IMR-90 (cell line): ENCODE measurements around the gene TFDP2.

Experiments used
- BHLHE40 ChIP-seq: fragments of 150-350 bp; IDR thresholded peaks from 2 replicates; pipeline ENCODE4 v1.6.1; 2016; ENCODE audit warnings: mild to moderate bottlenecking, low read depth, low read length
- CTCF ChIP-seq: conservative IDR thresholded peaks from 2 replicates; pipeline ENCODE4 v1.5.1; 2012; ENCODE audit warnings: mild to moderate bottlenecking, low read depth, low read length, improper control_type of control experiment
- ELK1 ChIP-seq: fragments of 150-350 bp; IDR thresholded peaks from 2 replicates; pipeline ENCODE4 v1.6.1; 2016; ENCODE audit warnings: low read depth, mild to moderate bottlenecking, low read length, moderate library complexity, borderline replicate concordance
- MXI1 ChIP-seq: IDR thresholded peaks from 2 replicates; pipeline ENCODE4 v1.6.1; 2012; ENCODE audit warnings: low read depth, mild to moderate bottlenecking, low read length, moderate library complexity, borderline replicate concordance
- POLR2A ChIP-seq: IDR thresholded peaks from 2 replicates; pipeline ENCODE4 v1.6.1; 2012; ENCODE audit warnings: mild to moderate bottlenecking, low read depth, low read length

GRCh38 chr3:142065932-142066331 is 83.4 kb downstream of the TFDP2 start:
- TF ChIP-seq ELK1 (no peak), CTCF (no peak), POLR2A (no peak), MXI1 (no peak), BHLHE40 (no peak)
